ENCODE measurements around the gene RNF34.
"Not testable (repeated sequence)": the region's sequence is repeated elsewhere in the genome, so short reads cannot be mapped to it uniquely, and the experiment has no call there.

Gene RNF34, protein sequence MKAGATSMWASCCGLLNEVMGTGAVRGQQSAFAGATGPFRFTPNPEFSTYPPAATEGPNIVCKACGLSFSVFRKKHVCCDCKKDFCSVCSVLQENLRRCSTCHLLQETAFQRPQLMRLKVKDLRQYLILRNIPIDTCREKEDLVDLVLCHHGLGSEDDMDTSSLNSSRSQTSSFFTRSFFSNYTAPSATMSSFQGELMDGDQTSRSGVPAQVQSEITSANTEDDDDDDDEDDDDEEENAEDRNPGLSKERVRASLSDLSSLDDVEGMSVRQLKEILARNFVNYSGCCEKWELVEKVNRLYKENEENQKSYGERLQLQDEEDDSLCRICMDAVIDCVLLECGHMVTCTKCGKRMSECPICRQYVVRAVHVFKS

GRCh38 chr12:121399391-121400331 is at the start of gene RNF34:
RNF34 (plus strand) TSS chr12:121400118; CDS start chr12:121400213, 95 bp downstream.
- DNase-seq, result peak; percentile 96

DNA sequence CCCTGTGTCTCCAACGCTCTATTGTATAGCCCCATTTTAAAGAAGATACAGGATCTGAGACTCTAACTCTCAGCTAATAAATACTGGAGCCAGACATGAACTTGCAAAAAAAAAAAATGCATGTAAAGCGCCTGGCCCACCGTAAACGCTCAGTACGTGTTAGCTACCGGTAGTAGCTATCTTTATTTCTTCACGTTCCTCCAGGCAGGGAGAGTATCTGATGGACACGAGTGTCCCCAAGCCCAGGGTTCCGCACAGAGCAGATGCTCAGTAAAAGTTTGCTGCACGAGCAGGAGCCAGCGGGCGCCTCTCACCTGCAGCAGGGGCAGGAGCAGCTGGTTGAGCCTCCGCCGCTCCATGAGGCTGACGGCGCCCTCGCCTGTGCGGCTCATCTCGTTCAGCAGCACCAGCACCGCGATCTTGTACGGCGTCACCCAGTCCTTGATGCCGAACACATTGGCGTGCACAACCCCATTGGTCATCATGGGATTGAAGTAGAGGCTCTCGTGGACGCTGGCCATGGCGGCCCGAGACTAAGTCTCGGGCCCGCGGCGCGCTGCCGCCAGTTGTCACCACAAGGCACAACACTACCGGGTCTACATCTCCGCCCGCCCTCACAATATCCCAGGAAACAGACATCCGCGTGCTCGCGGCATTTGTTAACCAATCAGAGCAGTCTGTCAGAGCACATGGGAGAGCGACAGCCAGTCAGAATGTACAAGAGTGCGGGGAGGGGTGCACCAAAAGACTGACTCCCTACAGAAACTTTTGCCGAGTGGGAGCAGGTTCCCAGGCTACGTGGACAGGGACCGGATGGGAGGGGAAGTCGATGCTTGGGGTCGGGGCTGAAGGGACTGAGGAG is 47.9 kb upstream of the RNF34 start, which contains the start of gene ANAPC5:
Gene ANAPC5 (minus strand): TSS at position 592 of the 862 bp plus-strand sequence. CDS start 71 bp downstream, at position 521.
- peak; percentile 97 for DNase-seq

GRCh38 chr12:121352682-121353018 is 47.3 kb upstream of the RNF34 start:
- no peak for DNase-seq

- no peak for DNase-seq
These were observed 44.1 kb upstream of the RNF34 start for GRCh38 chr12:121355818-121356217.

DNA sequence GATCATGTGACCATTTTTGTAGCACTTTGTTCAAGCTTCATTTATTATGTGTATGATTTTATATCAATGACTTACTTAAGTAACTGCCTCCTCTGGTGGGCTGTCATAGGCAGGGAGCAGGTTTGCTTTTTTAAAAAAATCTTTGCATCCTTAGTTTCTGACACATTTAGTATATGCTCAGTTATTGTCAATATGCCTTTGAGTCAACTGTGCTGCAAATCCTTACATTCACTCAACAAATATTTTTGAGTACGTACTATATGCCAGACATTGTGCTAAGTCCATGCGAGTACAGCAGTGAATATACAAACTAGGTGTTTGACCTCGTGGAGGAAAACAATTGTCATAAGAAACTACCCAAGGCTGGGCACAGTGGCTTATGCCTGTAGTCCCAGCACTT is 43.3 kb upstream of the RNF34 start:
- DNase-seq, result no peak

GRCh38 chr12:121357331-121357730 is 42.6 kb upstream of the RNF34 start:
- no peak for DNase-seq

DNA sequence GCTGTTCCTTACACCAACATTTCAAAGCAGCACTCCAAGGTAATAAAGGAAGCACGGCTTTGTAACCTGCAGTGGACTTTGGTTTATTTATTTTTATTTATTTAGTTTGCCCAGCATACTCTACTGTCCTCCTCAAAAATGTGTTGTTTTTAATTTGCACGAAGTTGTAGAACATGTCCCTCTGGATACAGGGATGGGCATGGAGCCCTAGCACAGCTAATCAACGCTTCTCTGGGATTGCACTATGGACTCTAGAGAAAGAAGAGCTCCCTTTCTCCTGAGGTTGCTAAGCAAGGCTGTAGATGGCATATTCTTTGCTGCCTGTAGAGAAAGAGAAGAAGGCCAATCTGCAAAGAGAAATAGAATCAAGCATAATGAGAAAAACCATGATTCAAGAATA is 41.8 kb upstream of the RNF34 start:
- DNase-seq, result no peak

GRCh38 chr12:121364683-121365121 is 35.2 kb upstream of the RNF34 start:
- no peak for DNase-seq

GRCh38 chr12:121365416-121366062 is 34.4 kb upstream of the RNF34 start:
- no peak for DNase-seq

DNA sequence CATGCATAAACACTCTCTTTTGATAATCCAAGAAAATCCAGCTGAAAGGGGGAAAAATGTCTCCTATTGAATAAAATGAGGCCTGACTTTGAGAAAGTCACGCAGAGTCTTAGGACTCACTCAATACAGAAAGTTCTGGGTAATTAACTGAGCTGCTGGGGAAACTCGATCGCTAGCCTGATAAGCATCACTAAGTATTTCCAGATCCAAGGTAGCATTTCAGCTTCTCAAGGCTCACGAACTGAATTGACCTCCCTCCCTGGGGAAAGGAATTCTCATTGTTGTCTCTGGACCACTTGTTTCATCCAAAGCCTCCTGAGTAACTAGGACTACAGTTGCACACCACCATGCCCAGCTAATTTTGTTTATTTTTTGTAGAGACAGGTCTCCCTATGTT is 33.9 kb upstream of the RNF34 start:
- DNase-seq, result no peak

- no peak for DNase-seq
These were observed 28.5 kb upstream of the RNF34 start for GRCh38 chr12:121371404-121371803.

DNA sequence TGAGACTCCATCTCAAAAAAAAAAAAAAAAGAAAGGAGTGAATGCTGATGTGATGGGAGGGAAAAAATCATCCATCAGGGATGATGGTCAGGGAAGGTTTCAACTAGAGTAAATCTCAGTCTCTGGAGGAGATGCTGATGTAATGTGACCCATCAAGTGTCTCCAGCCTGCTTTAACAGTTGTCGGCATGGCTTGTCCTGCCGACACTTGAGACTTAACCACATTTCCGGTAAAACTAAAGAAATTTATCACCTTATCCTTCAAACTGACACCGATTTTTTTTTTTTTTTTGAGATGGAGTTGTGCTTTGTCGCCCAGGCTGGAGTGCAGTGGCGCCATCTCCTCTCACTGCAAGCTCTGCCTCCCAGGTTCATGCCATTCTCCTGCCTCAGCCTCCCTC is 26.2 kb upstream of the RNF34 start:
- DNase-seq, result no peak

DNA sequence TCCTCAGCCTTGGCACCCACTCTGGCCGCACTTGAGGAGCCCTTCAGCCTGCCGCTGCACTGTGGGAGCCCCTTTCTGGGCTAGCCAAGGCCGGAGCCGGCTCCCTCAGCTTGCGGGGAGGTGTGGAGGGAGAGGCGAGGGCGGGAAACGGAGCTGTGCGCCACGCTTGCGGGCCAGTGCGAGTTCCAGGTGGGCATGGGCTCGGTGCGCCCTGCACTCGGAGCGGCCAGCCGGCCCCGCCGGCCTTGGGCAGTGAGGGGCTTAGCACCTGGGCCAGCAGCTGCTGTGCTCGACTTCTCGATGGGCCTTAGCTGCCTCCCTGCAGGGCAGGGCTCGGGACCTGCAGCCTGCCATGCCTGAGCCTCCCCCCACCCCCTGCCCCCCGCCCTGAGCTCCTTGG is 25.6 kb upstream of the RNF34 start:
- DNase-seq, result not testable (repeated sequence)

DNA sequence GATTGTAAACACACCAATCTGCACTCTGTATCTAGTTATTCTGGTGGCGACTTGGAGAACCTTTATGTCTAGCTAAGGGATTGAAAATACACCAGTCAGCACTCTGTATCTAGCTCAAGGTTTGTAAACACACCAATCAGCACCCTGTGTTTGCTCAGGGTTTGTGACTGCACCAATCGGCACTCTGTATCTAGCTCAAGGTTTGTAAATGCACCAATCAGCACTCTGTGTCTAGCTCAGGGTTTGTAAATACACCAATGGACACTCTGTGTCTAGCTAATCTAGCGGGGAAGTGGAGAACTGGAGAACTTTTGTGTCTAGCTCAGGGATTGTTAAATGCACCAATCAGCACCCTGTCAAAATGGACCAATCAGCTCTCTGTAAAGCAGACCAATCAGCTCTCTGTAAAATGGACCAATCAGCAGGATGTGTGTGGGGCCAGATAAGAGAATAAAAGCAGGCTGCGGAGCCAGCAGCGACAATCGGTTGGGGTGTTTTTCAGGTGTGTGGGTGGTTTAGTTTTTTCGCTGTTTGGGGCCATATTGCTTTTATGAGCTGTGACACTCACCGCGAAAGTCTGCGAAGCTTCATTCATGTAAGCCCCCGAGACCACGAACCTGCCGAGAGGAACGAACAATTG is 24.9 kb upstream of the RNF34 start:
- DNase-seq, result not testable (repeated sequence)

DNA sequence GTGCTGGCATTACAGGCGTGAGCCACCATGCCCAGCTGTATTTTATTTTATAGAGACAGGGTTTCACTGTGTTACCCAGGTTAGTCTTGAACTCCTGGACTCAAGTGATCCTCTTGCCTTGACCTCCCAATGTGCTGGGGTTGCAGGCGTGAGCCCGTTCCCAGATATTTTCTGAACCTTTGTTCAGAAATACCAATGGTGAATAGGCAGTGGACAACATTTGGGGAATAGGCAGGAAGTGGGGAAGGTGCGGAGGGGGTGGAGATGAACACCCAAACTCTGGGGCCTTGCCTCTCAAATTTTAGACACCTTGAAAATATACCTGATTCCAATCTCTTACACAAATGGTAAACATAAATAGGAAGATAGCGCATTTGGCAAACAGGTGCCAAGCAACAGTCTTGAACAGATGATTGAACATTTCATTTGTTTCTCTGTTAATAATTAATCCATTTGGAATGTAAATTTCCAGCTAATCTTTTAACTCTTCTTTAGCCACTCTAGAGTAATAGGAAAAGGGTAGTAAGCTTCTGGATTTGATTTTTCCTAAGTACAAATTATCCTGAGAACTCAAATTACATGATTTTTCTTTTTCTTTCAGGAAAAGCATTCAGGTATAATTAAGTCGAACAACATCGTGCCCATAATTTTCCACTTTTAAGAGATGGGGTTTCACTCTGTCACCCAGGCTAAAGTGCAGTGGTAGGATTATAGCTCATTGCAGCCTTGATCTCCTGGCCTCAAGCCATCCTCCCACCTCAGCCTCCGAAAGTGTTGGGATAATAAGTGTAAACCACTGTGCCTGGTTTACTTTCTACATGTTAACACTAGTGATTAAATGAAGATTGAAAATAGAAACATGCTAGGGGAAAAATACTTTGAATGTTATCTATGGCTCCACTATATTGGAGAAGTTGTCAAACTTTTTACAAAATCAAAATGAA is 22.9 kb upstream of the RNF34 start:
- DNase-seq, result no peak

DNA sequence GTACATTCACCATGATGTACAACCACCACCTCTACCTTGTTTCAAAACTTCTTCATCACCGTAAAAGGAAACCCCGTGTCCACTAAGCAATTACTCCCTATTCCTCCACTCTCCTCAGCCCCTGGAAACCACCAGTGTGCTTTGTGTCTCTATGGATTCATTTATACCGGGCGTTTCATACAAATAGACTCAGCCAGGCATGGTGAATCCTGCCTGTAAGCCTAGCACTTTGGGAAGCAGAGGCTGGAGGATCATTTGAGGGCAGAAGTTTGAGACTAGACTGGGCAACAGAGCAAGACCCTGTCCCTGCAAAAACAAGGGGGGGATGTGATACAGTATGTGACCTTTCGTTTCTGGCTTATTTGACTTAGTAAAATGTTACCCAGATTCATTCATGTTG is 21.2 kb upstream of the RNF34 start:
- DNase-seq, result no peak

DNA sequence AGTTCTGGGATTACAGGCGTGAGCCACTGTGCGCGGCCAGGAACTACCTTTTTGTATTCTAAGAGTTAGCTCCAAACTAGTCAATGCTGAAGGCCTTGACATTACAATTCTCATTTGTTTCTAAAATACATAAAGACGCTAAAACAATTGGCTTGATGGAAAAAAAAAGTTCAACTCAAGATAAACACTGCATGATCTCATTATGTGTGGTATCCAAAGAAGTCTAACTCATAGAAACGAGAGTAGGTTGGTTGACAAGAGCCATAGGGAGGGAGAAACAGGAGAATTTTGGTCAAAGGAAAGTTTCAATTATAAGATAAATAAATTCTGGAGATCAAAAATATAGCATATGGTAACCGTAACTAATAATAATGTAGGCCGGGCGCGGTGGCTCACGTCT is 20.0 kb upstream of the RNF34 start:
- no peak for DNase-seq

DNA sequence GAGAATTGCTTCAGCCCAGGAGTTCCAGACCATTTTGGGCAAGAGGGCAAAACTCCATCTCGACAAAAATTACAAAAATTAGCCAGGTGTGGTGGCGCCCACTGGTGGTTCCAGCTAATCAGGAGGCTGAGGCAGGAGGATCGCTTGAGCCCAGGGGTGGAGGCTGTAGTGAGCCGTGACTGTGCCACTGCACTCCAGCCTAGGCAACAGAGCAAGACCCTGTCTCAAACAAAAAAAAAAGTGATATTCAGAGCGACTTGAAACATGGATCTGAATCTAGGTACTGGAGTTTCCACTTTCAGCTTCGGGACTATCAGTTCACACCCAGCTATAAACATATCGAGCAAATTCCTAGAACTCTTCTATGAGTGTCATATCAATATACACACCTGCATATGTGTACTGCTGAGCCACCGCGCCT is 16.3 kb upstream of the RNF34 start:
- DNase-seq, result no peak

DNA sequence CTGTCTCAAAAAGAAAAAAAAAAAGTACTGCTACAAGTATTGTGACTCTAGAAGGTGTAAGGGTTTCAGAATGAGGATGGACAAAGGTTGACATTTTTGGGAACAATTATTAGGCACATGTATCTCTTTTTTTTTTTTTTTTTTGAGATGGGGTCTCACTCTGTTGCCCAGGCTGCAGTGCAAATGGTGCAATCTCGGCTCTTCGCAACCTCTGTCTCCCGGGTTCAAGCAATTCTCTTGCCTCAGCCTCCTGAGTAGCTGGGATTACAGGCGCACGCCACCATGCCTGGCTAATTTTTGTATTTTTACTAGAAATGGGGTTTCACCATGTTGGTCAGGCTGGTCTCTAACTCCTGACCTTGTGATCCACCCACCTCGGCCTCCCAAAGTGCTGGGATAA is 15.0 kb upstream of the RNF34 start:
- not testable (repeated sequence) for DNase-seq

DNA sequence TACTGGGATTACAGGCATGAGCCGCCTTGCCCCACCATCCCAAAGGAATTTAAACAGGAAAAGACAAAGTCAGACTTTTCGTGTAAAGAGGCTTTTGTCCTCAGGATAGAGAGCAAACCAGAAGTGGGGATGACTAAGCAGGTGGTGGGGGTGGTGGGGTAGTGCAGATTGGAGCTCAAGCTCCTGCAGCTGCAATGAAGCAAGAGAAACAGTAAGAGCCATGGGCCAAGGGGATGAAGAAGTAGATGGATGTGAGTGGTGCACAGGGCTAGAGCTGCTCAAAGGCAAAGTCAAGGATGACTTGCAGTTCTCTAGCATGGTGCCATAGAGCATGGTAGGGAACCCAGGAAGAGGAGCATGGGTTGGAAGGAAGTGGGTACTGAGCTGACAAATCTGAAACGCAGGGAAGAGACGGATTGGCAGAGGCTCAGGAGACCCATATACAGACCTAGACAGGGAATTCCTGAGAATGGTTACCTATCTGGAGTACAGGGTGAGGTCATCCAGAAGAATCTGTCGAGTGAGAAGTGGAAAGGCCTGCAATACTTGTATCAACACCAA is 11.4 kb upstream of the RNF34 start:
- no peak for DNase-seq
